Activated CD8-positive, alpha-beta memory T cell treated with anti-CD3 and anti-CD28 coated beads for 1 hour (primary cell): ENCODE measurements around the gene ARFGAP3.
"Not testable (repeated sequence)": the region's sequence is repeated elsewhere in the genome, so short reads cannot be mapped to it uniquely, and the experiment has no call there.

Experiments used
- DNase-seq, 2 donors: peaks; one replicate each; pipeline ENCODE4 v3.0.0-alpha.2; 2020; ENCODE audit warnings: low read depth in 1 of 2; ENCODE audit errors: extremely low read depth in 1 of 2

The ARFGAP3 gene

GRCh38 chr22:42799061-42799460 is 58.0 kb downstream of the ARFGAP3 start:
- DNase-seq, result no peak

- no peak for DNase-seq
These were observed 60.1 kb downstream of the ARFGAP3 start for GRCh38 chr22:42797011-42797410.

- DNase-seq, result no peak
These were observed 61.0 kb downstream of the ARFGAP3 start for GRCh38 chr22:42796081-42796480.

- no peak for DNase-seq
These were observed 62.2 kb downstream of the ARFGAP3 start for GRCh38 chr22:42794551-42795510.

- DNase-seq, result no peak
These were observed 63.1 kb downstream of the ARFGAP3 start for GRCh38 chr22:42793848-42794405.

- DNase-seq, result no peak
These were observed 63.9 kb downstream of the ARFGAP3 start for GRCh38 chr22:42792909-42793847.

GRCh38 chr22:42792453-42792908 is 64.6 kb downstream of the ARFGAP3 start:
- DNase-seq, result no peak

GRCh38 chr22:42791721-42792452 is 65.2 kb downstream of the ARFGAP3 start:
- DNase-seq, result no peak

GRCh38 chr22:42788466-42788865 is 68.6 kb downstream of the ARFGAP3 start:
- no peak for DNase-seq

GRCh38 chr22:42788021-42788420 is 69.1 kb downstream of the ARFGAP3 start:
- DNase-seq, result no peak

GRCh38 chr22:42787357-42787736 is 69.7 kb downstream of the ARFGAP3 start:
- DNase-seq, result no peak

GRCh38 chr22:42786606-42787356 is 70.3 kb downstream of the ARFGAP3 start:
- no peak for DNase-seq

- DNase-seq, result no peak
These were observed 71.2 kb downstream of the ARFGAP3 start for GRCh38 chr22:42785706-42786499.

GRCh38 chr22:42782306-42782705 is 74.8 kb downstream of the ARFGAP3 start:
- not testable (repeated sequence) for DNase-seq

- peak in 1 of 2 donors; percentile 20 for DNase-seq
These were observed 77.0 kb downstream of the ARFGAP3 start for GRCh38 chr22:42780070-42780540.

GRCh38 chr22:42777126-42777525 is 79.9 kb downstream of the ARFGAP3 start:
- DNase-seq, result no peak

- no peak for DNase-seq
These were observed 83.9 kb downstream of the ARFGAP3 start for GRCh38 chr22:42773167-42773566.

GRCh38 chr22:42772647-42773046 is 84.4 kb downstream of the ARFGAP3 start:
- no peak for DNase-seq
